Thymus (tissue), 11 donors: ENCODE data around the gene SNX13. TPM values are rescaled to one million over a fixed set of nuclear protein-coding genes. Genes with fewer than 3 reads are reported as not detected.
"Not testable (repeated sequence)": the region's sequence is repeated elsewhere in the genome, so short reads cannot be mapped to it uniquely, and the experiment has no call there.

Experiments used
- DNase-seq, 9 donors: peaks; one replicate each; pipeline ENCODE4 v3.0.0-alpha.2; 2013; ENCODE audit warnings: low spot score in 9 of 9, low read depth in 6 of 9, missing footprints in 1 of 9
- H3K27ac ChIP-seq, 2 donors: one replicate each; pipeline ENCODE4 v1.5.1; 2013; ENCODE audit warnings: control low read depth in 1 of 2, low read depth in 1 of 2, low read length in 1 of 2, mild to moderate bottlenecking in 1 of 2, moderate library complexity in 1 of 2
- H3K27me3 ChIP-seq, 2 donors: one replicate each; pipeline ENCODE4 v1.5.1; 2013; ENCODE audit warnings: low read length in 1 of 2; ENCODE audit not compliant: control insufficient read depth in 2 of 2, insufficient read depth in 1 of 2
- H3K36me3 ChIP-seq, 2 donors: one replicate each; pipeline ENCODE4 v1.5.1; 2013; ENCODE audit warnings: low read length in 1 of 2, mild to moderate bottlenecking in 1 of 2, moderate library complexity in 1 of 2; ENCODE audit not compliant: control insufficient read depth in 2 of 2, insufficient read depth in 2 of 2
- H3K4me1 ChIP-seq, 2 donors: one replicate each; pipeline ENCODE4 v1.5.1; 2013; ENCODE audit warnings: low read length in 2 of 2; ENCODE audit not compliant: control insufficient read depth in 2 of 2, insufficient read depth in 2 of 2
- H3K4me3 ChIP-seq, 2 donors: one replicate each; pipeline ENCODE4 v1.5.1; 2013; ENCODE audit warnings: low read length in 2 of 2, control low read depth in 1 of 2, mild to moderate bottlenecking in 1 of 2
- H3K9me3 ChIP-seq, 2 donors: one replicate each; pipeline ENCODE4 v1.5.1; 2013; ENCODE audit warnings: low read length in 1 of 2, mild to moderate bottlenecking in 1 of 2; ENCODE audit not compliant: control insufficient read depth in 2 of 2, insufficient read depth in 1 of 2
- WGBS: extraction: QIAGEN DNeasy Blood & Tissue Kit; methylation state at CpG from one replicate; pipeline ENCODE4 v1.1.7; 2013; 5-methylcytosine and 5-hydroxymethylcytosine counted together
- polyA plus RNA-seq: library from polyadenylated mRNA; stranded (reverse); fragments of 200-250 nt; gene quantifications from one replicate; pipeline ENCODE4 v1.2.3, GENCODE V29; 2013
- total RNA-seq: library from RNA; stranded (reverse); fragments of 120-200 nt; gene quantifications from one replicate; pipeline ENCODE4 v1.2.4, GENCODE V29; 2013
- donor health status: healthy.

SNX13 gene
- total and polyA plus RNA-seq, 2 donors: 12.3 to 33.4 TPM

GRCh38 chr7:17832242-17832641 is 108.1 kb downstream of the SNX13 start:
- Histone ChIP-seq H3K27ac (no peak overlapping the region), H3K4me1 (no peaks in the 10 kb centered on the region), H3K9me3 (no peaks in the 10 kb centered on the region), H3K36me3 (peaks cover 0 to 9% of the 10 kb centered on the region in 2 donors), H3K4me3 (no peak overlapping the region), H3K27me3 (no peaks in the 10 kb centered on the region)
- 94% methylated on average over 1 of the region's 1 CpG for WGBS
- DNase-seq: no peak

DNA sequence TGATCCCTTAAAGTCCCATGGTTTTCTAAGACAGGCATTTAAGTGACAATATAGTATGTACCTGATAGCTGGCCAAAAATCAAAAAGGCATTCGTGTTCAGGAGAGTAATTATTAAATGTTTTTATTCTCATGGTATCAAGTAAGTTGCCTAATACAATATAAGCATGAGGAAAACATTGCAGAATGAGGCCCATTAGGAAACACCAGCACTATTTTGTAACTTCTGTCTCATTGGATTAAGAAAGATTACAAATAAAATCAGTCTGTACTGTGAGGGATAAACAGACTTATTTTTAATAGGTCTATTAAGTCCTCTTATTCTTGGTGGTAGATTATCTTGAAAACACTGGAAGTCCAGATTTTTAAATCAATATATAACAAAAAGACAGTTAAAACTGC is 110.1 kb downstream of the SNX13 start:
- no peak overlapping the region for H3K4me3 ChIP-seq
- H3K4me1 ChIP-seq: no peaks in the 10 kb centered on the region
- no peaks in the 10 kb centered on the region for H3K9me3 ChIP-seq
- no peaks in the 10 kb centered on the region for H3K27me3 ChIP-seq
- H3K27ac ChIP-seq: no peak overlapping the region
- WGBS: 98% methylated on average over 1 of the region's 1 CpG
- peaks cover 0 to 9% of the 10 kb centered on the region in 2 donors for H3K36me3 ChIP-seq
- DNase-seq: no peak

DNA sequence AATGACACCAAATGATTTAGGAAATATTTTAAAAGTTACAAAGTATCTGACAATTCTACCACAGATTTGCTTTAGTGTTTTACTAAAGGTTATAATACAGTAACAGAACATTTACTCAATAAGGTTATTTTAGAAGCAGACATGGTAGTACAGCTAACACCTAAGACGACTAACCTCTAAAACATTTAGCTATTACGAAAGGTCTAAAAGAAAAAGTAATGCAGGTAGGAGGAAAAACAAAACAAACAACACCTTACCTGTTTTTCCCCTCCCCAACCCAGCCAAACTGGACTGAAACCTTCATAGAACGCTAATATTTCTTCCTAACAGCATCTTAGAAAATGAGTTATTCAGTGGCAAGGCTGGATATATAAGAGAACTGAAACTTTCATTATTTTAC is 111.3 kb downstream of the SNX13 start:
- H3K9me3 ChIP-seq: no peaks in the 10 kb centered on the region
- no peak for DNase-seq
- H3K4me3 ChIP-seq: no peak overlapping the region
- WGBS: over 99% methylated on average over 3 of the region's 3 CpGs
- no peaks in the 10 kb centered on the region for H3K4me1 ChIP-seq
- no peaks in the 10 kb centered on the region for H3K27me3 ChIP-seq
- H3K36me3 ChIP-seq: peaks cover 0 to 8% of the 10 kb centered on the region in 2 donors
- H3K27ac ChIP-seq: no peak overlapping the region

DNA sequence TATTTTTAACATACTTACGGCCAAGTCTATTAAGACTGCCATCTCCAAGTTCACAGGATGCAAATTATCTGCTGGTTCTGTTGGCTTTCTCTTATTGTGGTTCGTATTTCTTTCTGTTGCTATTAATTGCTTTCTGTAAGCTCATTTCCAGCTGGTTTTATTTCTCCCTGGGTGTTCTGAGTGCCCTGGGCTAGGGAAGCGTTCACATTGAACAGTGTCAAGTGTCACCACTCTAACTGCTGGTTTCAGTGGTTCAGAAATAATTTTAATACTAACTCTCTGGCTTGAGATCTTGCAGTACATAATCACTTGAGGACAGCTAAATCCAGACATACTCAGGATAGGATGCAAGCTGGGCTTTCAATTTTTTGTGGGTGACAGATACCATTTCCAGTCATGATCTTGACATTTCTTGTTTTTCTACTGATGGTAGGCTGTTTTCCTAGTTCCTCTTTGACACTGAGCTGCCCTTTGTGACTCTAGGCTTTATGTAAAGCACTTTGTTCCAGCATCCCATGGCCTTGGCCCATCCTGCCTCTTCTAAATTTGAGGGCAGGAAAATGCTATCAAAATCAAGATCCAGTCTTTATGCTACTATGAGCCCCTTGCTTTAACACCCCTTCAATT is 117.6 kb downstream of the SNX13 start:
- Histone ChIP-seq H3K27ac (no peak overlapping the region), H3K27me3 (no peaks in the 10 kb centered on the region), H3K9me3 (no peaks in the 10 kb centered on the region), H3K4me1 (no peaks in the 10 kb centered on the region), H3K4me3 (no peak overlapping the region), H3K36me3 (peaks cover 0 to 2% of the 10 kb centered on the region in 2 donors)
- 92% methylated on average over 3 of the region's 3 CpGs for WGBS
- no peak for DNase-seq

GRCh38 chr7:17816903-17817302 is 123.4 kb downstream of the SNX13 start:
- Histone ChIP-seq H3K4me3 (no peak overlapping the region), H3K36me3 (peaks cover 4 to 5% of the 10 kb centered on the region in 2 donors), H3K27me3 (no peaks in the 10 kb centered on the region), H3K27ac (no peak overlapping the region), H3K9me3 (no peaks in the 10 kb centered on the region), H3K4me1 (no peaks in the 10 kb centered on the region)
- 97% methylated on average over 3 of the region's 3 CpGs for WGBS
- DNase-seq: no peak

DNA sequence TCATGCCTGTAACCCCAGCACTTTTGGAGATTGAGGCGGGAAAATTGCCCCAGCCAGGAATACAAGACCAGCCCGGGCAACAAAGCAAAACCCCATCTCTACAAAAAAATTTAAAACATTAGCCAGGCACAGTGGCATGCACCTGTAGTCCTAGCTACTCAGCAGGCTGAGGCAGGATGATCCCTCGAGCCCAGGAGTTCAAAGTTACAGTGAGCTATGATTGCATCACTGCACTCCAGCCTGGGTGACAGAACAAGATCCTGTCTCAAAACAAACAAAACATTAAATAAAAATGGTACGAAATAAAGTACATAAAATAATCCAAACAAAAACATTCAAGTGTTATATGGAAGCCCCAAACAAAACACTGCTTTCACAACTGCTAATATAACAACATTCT is 125.0 kb downstream of the SNX13 start:
- H3K4me1 ChIP-seq: no peaks in the 10 kb centered on the region
- WGBS: 91% methylated on average over 4 of the region's 4 CpGs
- no peak overlapping the region for H3K27ac ChIP-seq
- H3K27me3 ChIP-seq: no peaks in the 10 kb centered on the region
- no peak overlapping the region for H3K4me3 ChIP-seq
- DNase-seq: no peak
- H3K36me3 ChIP-seq: peaks cover 4 to 5% of the 10 kb centered on the region in 2 donors
- no peaks in the 10 kb centered on the region for H3K9me3 ChIP-seq

GRCh38 chr7:17814058-17814457 is 126.2 kb downstream of the SNX13 start:
- H3K36me3 ChIP-seq: peaks cover 4 to 5% of the 10 kb centered on the region in 2 donors

GRCh38 chr7:17809215-17809614 is 131.1 kb downstream of the SNX13 start:
- H3K27me3 ChIP-seq, H3K4me1 ChIP-seq, DNase-seq, H3K27ac ChIP-seq, H3K9me3 ChIP-seq, H3K4me3 ChIP-seq, H3K36me3 ChIP-seq: not testable (repeated sequence)

More at GRCh38 chr7:17814058-17814457, 126.2 kb downstream of the SNX13 start:
- Histone ChIP-seq H3K4me1 (no peaks in the 10 kb centered on the region), H3K9me3 (no peaks in the 10 kb centered on the region), H3K27me3 (no peaks in the 10 kb centered on the region), H3K27ac (no peak overlapping the region), H3K4me3 (no peak overlapping the region)
- 100% methylated on average over 1 of the region's 1 CpG for WGBS
- DNase-seq: no peak

DNA sequence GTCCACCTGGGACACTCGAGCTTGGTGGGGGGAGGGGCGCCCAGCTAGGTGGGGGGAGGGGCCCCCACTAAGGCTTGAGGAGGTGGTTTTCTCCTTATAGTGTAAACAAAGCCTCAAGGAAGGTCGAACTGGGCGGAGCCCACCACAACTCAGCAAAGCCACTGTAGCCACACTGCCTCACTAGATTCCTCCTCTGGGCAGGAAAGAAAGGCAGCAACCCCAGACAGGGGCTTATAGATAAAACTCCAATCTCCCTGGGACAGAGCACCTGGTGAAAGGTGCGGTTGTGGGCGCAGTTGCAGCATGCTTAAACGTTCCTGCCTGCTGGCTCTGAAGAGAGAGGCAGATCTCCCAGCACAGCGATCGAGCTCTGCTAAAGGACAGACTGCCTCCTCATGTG is 133.1 kb downstream of the SNX13 start:
- no peaks in the 10 kb centered on the region for H3K9me3 ChIP-seq
- WGBS: 89% methylated on average over 9 of the region's 9 CpGs
- H3K36me3 ChIP-seq: peaks cover 7 to 14% of the 10 kb centered on the region in 2 donors
- no peak overlapping the region for H3K27ac ChIP-seq
- DNase-seq: no peak
- H3K27me3 ChIP-seq: no peaks in the 10 kb centered on the region
- H3K4me3 ChIP-seq: no peak overlapping the region
- H3K4me1 ChIP-seq: no peaks in the 10 kb centered on the region
